ENCODE measurements around the gene IMMP1L. TPM values are rescaled to one million over a fixed set of nuclear protein-coding genes. Genes with fewer than 3 reads are reported as not detected.
"Not testable (repeated sequence)": the region's sequence is repeated elsewhere in the genome, so short reads cannot be mapped to it uniquely, and the experiment has no call there.

Gene IMMP1L
- total RNA-seq, 2 donors from 2014 or later, result 10.3 TPM

DNA sequence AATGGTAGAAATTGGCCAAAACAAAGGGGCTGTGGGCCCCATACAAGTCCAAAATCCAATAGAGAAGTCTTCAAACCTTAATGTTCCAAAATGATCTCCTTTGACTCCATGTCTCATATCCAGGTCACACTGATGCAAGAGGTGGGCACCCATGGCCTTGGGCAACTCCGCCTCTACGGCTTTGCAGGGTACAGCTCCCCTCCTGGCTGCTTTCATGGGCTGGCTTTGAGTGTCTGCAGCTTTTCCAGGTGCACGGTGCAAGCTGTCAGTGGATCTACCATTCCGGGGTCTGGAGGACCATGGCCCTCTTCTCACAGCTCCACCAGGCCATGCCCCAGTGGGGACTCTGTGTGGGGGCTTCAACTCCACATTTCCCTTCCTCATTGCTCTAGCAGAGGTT is 15.7 kb downstream of the IMMP1L start:
- not testable (repeated sequence) for H3K9me3 ChIP-seq (ENCODE audit: control insufficient read depth, low read length, poor library complexity, severe bottlenecking); H3K4me3 Mint-ChIP-seq; H3K36me3 Mint-ChIP-seq (ENCODE audit: low read depth); H3K27me3 Mint-ChIP-seq; H3K27ac Mint-ChIP-seq; ATAC-seq; DNase-seq
- peaks cover 17% of the 10 kb centered on the region for H3K4me1 Mint-ChIP-seq

DNA sequence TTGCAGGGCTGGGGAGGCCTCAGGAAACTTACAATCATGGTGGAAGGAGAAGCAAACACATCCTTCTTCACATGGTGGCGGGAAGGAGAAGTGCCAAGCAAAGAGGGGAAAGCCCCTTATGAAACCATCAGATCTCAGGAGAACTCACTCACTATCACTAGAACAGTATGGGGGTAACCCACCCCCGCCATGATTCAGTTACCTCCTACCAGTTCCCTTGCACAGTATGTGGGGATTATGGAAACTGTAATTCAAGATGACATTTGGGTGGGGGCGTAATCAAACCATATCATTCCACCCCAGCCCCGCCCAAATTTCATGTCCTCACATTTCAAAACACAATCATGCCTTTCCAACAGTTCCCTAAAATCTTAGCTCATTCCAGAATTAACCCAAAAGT is 16.2 kb downstream of the IMMP1L start:
- no peak for DNase-seq
- Mint-ChIP-seq H3K4me1 (peaks cover 14% of the 10 kb centered on the region), H3K27ac (no peak overlapping the region), H3K27me3 (no peaks in the 10 kb centered on the region), H3K4me3 (no peak overlapping the region), H3K36me3 (ENCODE audit: low read depth) (peaks cover 8% of the 10 kb centered on the region)
- no peaks in the 10 kb centered on the region for H3K9me3 ChIP-seq (ENCODE audit: control insufficient read depth, low read length, poor library complexity, severe bottlenecking)
- no peak for ATAC-seq

GRCh38 chr11:31492320-31492913 is 17.0 kb downstream of the IMMP1L start:
- H3K36me3 Mint-ChIP-seq (ENCODE audit: low read depth), result peaks cover 8% of the 10 kb centered on the region
- H3K4me1 Mint-ChIP-seq, result peaks cover 15% of the 10 kb centered on the region
- ATAC-seq (no peak), DNase-seq (no peak)
- no peak overlapping the region for H3K27ac Mint-ChIP-seq
- no peaks in the 10 kb centered on the region for H3K27me3 Mint-ChIP-seq
- H3K4me3 Mint-ChIP-seq, result no peak overlapping the region
- no peaks in the 10 kb centered on the region for H3K9me3 ChIP-seq (ENCODE audit: control insufficient read depth, low read length, poor library complexity, severe bottlenecking)

GRCh38 chr11:31487848-31488247 is 21.6 kb downstream of the IMMP1L start:
- Mint-ChIP-seq H3K4me3 (no peak overlapping the region), H3K27me3 (no peaks in the 10 kb centered on the region), H3K4me1 (peaks cover 19% of the 10 kb centered on the region), H3K36me3 (ENCODE audit: low read depth) (peaks cover 4% of the 10 kb centered on the region), H3K27ac (no peak overlapping the region)
- DNase-seq (no peak), ATAC-seq (no peak)
- no peaks in the 10 kb centered on the region for H3K9me3 ChIP-seq (ENCODE audit: control insufficient read depth, low read length, poor library complexity, severe bottlenecking)

DNA sequence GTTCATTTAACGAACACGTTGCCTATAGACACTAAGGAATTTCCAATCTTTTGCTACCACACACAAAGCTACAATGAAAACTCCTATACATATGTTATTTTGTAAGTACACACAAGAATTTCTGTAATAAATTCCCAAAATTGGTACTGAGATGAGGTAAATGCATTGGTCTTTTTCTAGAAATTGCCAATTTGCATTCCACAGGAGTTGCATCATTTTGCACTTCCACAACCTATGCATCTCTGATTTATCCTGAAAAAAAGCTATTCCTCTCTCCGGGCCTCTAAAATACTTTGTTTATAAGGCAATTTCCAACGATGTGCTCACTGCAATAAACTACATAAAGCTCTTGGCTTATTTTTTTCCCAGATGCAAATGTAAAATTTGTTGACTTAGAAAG is 24.9 kb downstream of the IMMP1L start:
- DNase-seq, result no peak
- Mint-ChIP-seq H3K36me3 (ENCODE audit: low read depth) (peaks cover 2% of the 10 kb centered on the region), H3K27ac (no peak overlapping the region), H3K27me3 (no peaks in the 10 kb centered on the region), H3K4me1 (peaks cover 12% of the 10 kb centered on the region), H3K4me3 (no peak overlapping the region)
- no peak for ATAC-seq
- no peaks in the 10 kb centered on the region for H3K9me3 ChIP-seq (ENCODE audit: control insufficient read depth, low read length, poor library complexity, severe bottlenecking)

GRCh38 chr11:31480930-31481329 is 28.5 kb downstream of the IMMP1L start:
- ATAC-seq, result no peak
- no peaks in the 10 kb centered on the region for H3K27me3 Mint-ChIP-seq

GRCh38 chr11:31479066-31479465 is 30.4 kb downstream of the IMMP1L start:
- peaks cover 2% of the 10 kb centered on the region for H3K36me3 Mint-ChIP-seq (ENCODE audit: low read depth)
- no peaks in the 10 kb centered on the region for H3K9me3 ChIP-seq (ENCODE audit: control insufficient read depth, low read length, poor library complexity, severe bottlenecking)
- H3K4me1 Mint-ChIP-seq, result peaks cover 4% of the 10 kb centered on the region
- no peak for ATAC-seq
- H3K4me3 Mint-ChIP-seq, result no peak overlapping the region
- DNase-seq, result no peak
- H3K27me3 Mint-ChIP-seq, result no peaks in the 10 kb centered on the region
- H3K27ac Mint-ChIP-seq, result no peak overlapping the region

More at GRCh38 chr11:31480930-31481329, 28.5 kb downstream of the IMMP1L start:
- Mint-ChIP-seq H3K27ac (peak overlapping the region; percentile 34), H3K4me3 (no peak overlapping the region), H3K36me3 (ENCODE audit: low read depth) (peaks cover 2% of the 10 kb centered on the region), H3K4me1 (peaks cover 7% of the 10 kb centered on the region)
- DNase-seq, result no peak
- H3K9me3 ChIP-seq (ENCODE audit: control insufficient read depth, low read length, poor library complexity, severe bottlenecking), result no peaks in the 10 kb centered on the region

DNA sequence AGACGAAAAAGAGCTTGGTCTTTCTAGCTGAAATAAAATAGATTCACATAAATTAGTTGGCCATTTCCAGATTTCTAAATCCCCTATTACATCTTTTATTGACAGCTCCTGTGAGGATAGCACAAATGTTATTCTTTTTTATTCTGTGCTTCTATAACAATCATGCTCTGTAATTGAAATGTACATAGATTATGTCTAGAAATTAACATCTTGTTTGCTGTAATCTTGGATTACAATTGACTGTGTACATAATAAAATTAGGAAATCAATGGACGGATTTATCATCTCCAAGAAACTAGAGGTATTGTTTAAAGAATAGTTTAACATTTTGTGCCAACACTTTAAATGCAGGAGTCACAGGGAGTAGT is 31.2 kb downstream of the IMMP1L start:
- Mint-ChIP-seq H3K27me3 (no peaks in the 10 kb centered on the region), H3K4me1 (peaks cover 4% of the 10 kb centered on the region), H3K36me3 (ENCODE audit: low read depth) (peaks cover 2% of the 10 kb centered on the region), H3K4me3 (no peak overlapping the region), H3K27ac (no peak overlapping the region)
- ATAC-seq (no peak), DNase-seq (no peak)
- H3K9me3 ChIP-seq (ENCODE audit: control insufficient read depth, low read length, poor library complexity, severe bottlenecking), result no peaks in the 10 kb centered on the region

DNA sequence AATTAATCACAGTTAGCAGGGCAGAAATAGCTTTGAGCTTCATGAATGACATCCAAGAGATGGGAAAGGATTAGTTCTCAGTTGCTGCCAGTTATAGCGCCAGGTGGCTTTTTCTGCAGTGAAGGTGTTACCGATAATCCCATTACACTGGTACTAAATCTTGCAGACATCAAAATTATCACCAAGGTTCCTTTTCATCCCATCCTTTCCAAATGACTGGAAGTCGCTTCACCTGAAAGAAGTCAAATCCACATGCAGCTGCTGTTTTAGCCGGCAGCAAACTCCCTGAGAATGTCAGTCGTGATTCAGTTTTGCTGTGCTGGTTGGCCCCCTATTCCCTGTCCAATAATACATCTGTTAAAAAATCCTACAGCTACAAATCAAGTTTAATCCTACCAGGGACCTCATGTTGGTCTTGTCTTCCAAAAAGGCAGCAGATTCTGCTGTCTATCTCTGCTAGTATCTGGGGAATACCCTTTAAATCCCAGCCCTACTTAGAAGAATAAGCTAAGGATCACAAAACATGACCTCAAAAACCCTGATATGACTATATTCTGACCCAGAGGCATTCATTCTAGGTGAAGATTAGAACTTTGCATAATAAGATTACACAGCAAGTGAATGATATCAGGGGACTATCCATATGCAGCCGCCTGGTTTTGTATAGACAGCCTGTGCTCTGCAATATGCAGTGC is 31.7 kb downstream of the IMMP1L start:
- DNase-seq (no peak), ATAC-seq (no peak)
- Mint-ChIP-seq H3K36me3 (ENCODE audit: low read depth) (peaks cover 2% of the 10 kb centered on the region), H3K27me3 (no peaks in the 10 kb centered on the region), H3K27ac (no peak overlapping the region), H3K4me1 (peaks cover 4% of the 10 kb centered on the region), H3K4me3 (no peak overlapping the region)
- H3K9me3 ChIP-seq (ENCODE audit: control insufficient read depth, low read length, poor library complexity, severe bottlenecking), result no peaks in the 10 kb centered on the region

DNA sequence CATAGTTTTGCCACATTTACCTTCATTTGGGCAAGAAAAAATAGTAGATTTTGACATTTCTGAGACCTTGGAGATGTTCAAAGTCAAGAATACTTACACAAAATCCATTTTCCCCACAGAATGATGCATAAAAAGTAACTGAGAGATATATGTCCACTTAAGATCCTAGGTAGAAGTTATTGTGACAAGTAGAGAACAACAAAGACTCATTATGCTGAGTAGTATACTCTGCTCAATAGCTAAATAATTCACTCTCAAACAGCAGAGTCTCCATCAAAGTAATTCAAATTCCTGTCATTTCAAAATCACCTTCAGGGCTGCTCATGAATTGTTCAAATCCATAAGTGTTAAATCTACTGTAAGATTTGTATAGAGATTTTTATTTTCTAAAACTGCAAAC is 35.3 kb downstream of the IMMP1L start:
- peaks cover 7% of the 10 kb centered on the region for H3K36me3 Mint-ChIP-seq (ENCODE audit: low read depth)
- no peak for DNase-seq
- H3K27me3 Mint-ChIP-seq, result no peaks in the 10 kb centered on the region
- no peak overlapping the region for H3K4me3 Mint-ChIP-seq
- H3K9me3 ChIP-seq (ENCODE audit: control insufficient read depth, low read length, poor library complexity, severe bottlenecking), result no peaks in the 10 kb centered on the region
- H3K27ac Mint-ChIP-seq, result no peak overlapping the region
- no peak for ATAC-seq
- peaks cover 2% of the 10 kb centered on the region for H3K4me1 Mint-ChIP-seq

DNA sequence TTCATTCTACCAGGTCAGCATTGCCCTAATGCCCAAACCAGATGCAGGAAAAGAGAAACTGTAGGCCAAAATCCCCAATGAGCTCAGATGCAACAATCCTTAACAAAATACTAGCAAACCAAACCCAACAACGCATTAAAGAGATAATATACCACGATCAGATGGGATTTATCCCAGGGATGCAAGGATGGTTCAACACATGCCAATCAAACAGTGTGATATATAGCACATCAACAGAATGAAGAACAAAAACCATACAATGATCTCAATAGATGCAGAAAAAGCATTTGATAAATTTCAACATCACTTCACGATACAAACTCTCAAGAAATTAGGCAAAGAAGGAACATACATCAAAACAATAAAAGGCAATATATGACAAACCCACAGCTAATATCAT is 45.0 kb downstream of the IMMP1L start:
- H3K4me3 Mint-ChIP-seq, result no peak overlapping the region
- peaks cover 2% of the 10 kb centered on the region for H3K4me1 Mint-ChIP-seq
- no peak for ATAC-seq
- H3K27me3 Mint-ChIP-seq, result no peaks in the 10 kb centered on the region
- DNase-seq, result no peak
- no peak overlapping the region for H3K27ac Mint-ChIP-seq
- no peaks in the 10 kb centered on the region for H3K9me3 ChIP-seq (ENCODE audit: control insufficient read depth, low read length, poor library complexity, severe bottlenecking)
- H3K36me3 Mint-ChIP-seq (ENCODE audit: low read depth), result peaks cover 7% of the 10 kb centered on the region

DNA sequence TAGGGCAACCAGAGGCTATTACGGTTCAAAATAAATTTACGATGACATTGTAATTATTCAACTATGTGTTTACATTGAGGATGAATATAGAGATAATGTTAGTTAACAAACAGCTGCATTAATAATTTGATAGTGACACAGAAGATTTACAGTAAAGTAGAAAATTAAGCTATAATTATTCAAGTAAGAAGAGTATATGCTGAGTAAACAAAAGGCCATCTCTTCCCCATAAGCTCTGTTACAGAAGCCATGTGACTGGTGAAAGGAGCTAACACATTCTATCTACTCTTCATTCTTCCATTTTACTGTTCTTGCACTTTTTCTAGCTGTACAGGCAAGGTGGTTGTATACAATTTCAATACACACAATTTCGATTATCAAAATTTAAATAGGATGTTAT is 54.2 kb downstream of the IMMP1L start:
- Mint-ChIP-seq H3K27me3 (no peaks in the 10 kb centered on the region), H3K27ac (no peak overlapping the region), H3K4me1 (peaks cover 7% of the 10 kb centered on the region), H3K4me3 (no peak overlapping the region), H3K36me3 (ENCODE audit: low read depth) (peaks cover 7% of the 10 kb centered on the region)
- H3K9me3 ChIP-seq (ENCODE audit: control insufficient read depth, low read length, poor library complexity, severe bottlenecking), result no peaks in the 10 kb centered on the region
- ATAC-seq (no peak), DNase-seq (no peak)

DNA sequence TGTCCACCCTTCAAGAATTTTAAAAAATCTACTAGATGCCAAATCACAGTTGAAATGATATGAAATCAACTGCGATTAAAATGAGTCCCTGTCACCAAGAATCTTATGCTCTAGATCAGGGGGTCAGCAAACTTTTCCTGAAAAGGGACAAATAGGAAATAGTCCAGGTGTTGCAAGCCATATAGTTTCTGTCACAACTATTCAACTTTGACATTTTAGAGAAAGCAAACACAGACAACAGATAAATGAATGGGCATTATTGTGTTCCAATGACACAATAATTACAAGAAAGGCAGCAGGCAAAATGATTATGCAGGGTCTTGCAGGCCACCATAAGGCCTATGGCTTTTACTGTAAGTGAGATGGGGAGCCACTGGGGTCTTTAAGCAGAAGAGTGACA is 58.6 kb downstream of the IMMP1L start:
- no peak overlapping the region for H3K4me3 Mint-ChIP-seq
- DNase-seq, result no peak
- no peak for ATAC-seq
- H3K9me3 ChIP-seq (ENCODE audit: control insufficient read depth, low read length, poor library complexity, severe bottlenecking), result no peaks in the 10 kb centered on the region
- H3K4me1 Mint-ChIP-seq, result peaks cover 7% of the 10 kb centered on the region
- H3K27ac Mint-ChIP-seq, result no peak overlapping the region
- peaks cover 5% of the 10 kb centered on the region for H3K36me3 Mint-ChIP-seq (ENCODE audit: low read depth)
- no peaks in the 10 kb centered on the region for H3K27me3 Mint-ChIP-seq

DNA sequence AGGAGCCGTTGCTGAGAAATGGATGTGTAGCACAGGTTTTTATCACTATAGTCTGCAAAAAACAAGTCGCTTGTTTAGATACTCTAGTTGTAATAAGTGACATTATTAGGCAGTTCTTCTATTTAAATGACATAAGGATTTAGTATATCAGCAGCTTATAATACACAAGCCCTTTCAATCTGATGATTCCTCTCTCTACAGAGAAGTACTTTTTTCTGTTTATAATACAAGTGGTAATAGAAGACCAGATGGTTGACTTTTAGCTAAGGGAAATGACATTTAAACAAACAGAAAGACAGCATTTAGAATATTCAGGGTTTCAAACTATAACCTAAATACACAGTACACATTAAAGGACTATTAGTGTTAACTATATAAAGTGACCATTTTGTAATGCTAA is 60.4 kb downstream of the IMMP1L start:
- H3K4me1 Mint-ChIP-seq, result peaks cover 7% of the 10 kb centered on the region
- peaks cover 5% of the 10 kb centered on the region for H3K36me3 Mint-ChIP-seq (ENCODE audit: low read depth)
- ATAC-seq (no peak), DNase-seq (no peak)
- H3K4me3 Mint-ChIP-seq, result no peak overlapping the region
- H3K27ac Mint-ChIP-seq, result no peak overlapping the region
- no peaks in the 10 kb centered on the region for H3K27me3 Mint-ChIP-seq
- no peaks in the 10 kb centered on the region for H3K9me3 ChIP-seq (ENCODE audit: control insufficient read depth, low read length, poor library complexity, severe bottlenecking)

Measured in T-helper 17 cell (primary cell).